Upper lobe of left lung (tissue), 4 donors: ENCODE data around the gene CASR.

ENCODE experiments used
- CTCF ChIP-seq, 6 experiments: fragments of 450-650 bp in 4 of 6; fragments of 200-600 bp in 2 of 6; sonication (generic) in 2 of 6; IDR thresholded peaks; one replicate each; pipeline ENCODE4 v1.5.1; 2016 to 2019; ENCODE audit warnings: antibody characterized with exemption in 6 of 6
- EP300 ChIP-seq, 4 donors: sonication (generic); formaldehyde crosslinking; IDR thresholded peaks; one replicate each; pipeline ENCODE4 v1.5.1; 2017; ENCODE audit warnings: antibody characterized with exemption in 4 of 4, control low read depth in 2 of 4
- POLR2A ChIP-seq, 4 donors: fragments of 450-650 bp; IDR thresholded peaks; one replicate each; pipeline ENCODE4 v1.5.1; 2016 to 2017; ENCODE audit warnings: antibody characterized with exemption in 4 of 4, mild to moderate bottlenecking in 2 of 4
- POLR2AphosphoS5 ChIP-seq, 2 donors: sonication (generic); formaldehyde crosslinking; IDR thresholded peaks; one replicate each; pipeline ENCODE4 v1.5.1; 2017; ENCODE audit warnings: antibody characterized with exemption in 2 of 2

- TF ChIP-seq POLR2A (IDR thresholded peaks at IDR 0.05) (no peak), CTCF (IDR thresholded peaks at IDR 0.05) (no peak), EP300 (IDR thresholded peaks at IDR 0.05) (no peak), POLR2AphosphoS5 (IDR thresholded peaks at IDR 0.05) (no peak)
These were observed 43.7 kb downstream of the CASR start for GRCh38 chr3:122227036-122227781.
